Astrocyte of the hippocampus (primary cell): ENCODE results near the gene TMIGD1.
A peak's percentile ranks its signal among the peaks of the same experiment; 100 is the strongest.
"Not testable (repeated sequence)": the region's sequence is repeated elsewhere in the genome, so short reads cannot be mapped to it uniquely, and the experiment has no call there.

Experiments used
- DNase-seq: peaks from one replicate; pipeline ENCODE4 v3.0.0; 2011; ENCODE audit warnings: low read depth, low spot score

The TMIGD1 gene

DNA sequence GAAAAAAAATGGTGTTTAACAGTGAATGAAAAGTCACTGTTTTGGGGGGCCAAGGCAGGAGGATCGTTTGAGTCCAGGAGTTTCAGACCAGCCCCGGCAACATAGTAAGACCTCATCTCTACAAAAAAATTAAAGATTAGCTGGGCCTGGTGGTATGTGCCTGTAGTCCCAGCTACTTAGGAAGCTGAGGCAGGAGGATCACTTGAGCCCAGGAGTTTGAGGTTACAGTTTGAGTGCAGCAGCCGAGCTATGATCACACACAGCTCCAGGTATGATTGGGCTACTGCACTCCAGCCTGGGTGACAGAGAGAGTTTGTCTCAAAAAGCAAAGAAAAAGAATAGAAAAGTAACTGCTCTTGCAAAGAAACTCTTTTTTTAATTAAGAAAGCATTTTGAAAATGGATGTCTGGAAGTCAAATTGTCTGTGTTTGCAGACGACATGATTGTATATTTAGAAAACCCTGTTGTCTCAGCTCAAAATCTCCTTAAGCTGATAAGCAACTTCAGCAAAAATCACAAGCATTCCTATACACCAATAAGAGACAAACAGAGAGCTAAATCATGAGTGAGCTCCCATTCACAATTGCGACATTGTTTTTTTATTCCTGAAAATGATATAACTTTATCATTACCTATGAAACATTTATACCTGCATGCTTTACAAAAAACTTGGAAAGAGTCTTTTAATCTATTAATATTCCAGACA, 24.4 kb upstream of the TMIGD1 start:
- no peak for DNase-seq

- no peak for DNase-seq
These were observed 23.6 kb upstream of the TMIGD1 start for GRCh38 chr17:30357476-30357875.

GRCh38 chr17:30354701-30355100, 20.8 kb upstream of the TMIGD1 start:
- no peak for DNase-seq

DNA sequence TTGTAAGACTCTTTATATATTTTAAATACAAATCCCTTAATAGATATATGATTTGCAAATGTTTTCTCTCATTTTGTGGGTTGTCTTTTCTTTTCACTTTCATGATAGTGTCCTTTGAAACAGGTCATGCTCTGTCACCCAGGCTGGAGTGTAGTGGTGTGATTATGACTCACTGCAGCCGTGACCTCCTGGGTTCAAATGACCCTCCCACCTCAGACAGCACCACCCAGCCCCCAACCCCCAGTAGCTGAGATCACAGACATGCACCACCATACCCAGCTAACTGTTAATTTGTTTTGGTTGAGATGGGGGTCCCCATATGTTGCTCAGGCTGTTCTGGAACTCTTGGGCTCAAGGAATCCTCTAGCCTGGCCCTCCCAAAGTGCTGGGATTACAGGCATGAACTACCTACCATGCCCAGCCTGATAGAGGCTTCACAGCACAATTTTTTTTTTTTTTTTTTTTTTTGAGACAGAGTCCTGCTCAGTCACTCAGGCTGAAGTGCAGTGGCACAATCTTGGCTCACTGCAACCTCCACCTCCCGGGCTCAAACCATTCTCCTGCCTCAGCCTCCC, 18.5 kb upstream of the TMIGD1 start:
- no peak for DNase-seq

DNA sequence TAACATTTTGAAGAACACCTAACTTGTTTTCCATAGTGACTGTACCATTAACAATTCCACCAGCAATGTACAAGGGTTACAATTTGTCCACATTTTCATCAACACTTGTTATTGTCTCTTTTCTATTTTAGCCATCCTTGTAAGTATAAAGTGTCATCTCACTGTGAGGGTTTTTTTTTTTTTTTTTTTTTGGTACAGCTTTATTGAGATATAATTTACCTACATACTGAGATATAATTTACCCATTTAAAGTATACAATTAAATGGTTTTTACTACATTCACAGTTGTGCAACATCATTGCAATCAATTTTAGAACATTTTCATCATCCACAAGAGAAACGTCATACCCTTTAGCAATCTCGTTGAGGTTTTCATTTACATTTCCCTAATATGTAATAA, 17.9 kb upstream of the TMIGD1 start:
- no peak for DNase-seq

- not testable (repeated sequence) for DNase-seq
These were observed 17.4 kb upstream of the TMIGD1 start for GRCh38 chr17:30351263-30351662.

GRCh38 chr17:30349252-30349651, 15.4 kb upstream of the TMIGD1 start:
- DNase-seq = no peak

GRCh38 chr17:30347488-30347887, 13.6 kb upstream of the TMIGD1 start:
- no peak for DNase-seq

GRCh38 chr17:30346221-30346795, 12.5 kb upstream of the TMIGD1 start:
- DNase-seq = no peak

DNA sequence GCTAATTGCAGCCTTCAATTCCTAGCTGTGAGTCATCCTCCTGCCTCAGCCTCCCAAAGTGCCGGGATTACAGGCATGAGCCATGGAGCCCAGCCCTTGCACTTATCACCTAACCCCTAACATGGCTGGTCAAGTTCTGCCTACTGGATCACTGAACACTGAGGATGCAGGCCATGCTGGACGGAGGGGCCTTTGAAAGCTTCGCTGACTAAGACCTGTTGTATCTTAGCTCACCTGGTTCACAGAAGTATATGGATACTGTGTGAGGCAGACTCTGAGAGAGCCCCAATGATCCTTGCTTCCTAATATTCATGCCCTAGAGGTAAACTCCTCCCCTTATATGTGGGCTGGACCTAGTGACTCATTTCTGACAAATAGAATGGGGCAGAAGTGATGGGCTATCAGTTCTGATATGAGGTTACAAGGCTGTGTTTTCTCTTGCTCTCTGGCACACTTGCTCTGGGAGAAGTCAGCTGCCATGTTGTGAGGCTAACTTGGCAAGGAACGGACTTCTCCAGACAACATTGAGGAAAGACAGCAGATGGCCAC, 11.7 kb upstream of the TMIGD1 start:
- DNase-seq = no peak

DNA sequence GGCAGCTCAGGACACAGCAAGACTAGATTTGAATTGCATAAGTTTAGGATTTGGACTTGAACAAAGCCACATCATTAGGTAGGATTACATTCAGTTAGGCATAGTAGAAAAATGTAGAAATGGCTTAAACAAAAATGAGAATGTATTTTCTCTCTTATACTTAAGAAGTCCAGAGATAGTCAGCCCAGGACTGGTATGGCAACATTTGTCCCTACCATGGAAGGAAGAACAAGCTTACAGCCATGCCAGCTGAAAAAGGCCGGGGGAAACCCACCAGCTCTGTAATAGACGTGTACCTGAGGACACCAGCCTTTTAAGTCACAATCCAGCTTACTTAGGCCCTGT, 11.2 kb upstream of the TMIGD1 start:
- no peak for DNase-seq

GRCh38 chr17:30344283-30345088, 10.6 kb upstream of the TMIGD1 start:
- peak; percentile 42 for DNase-seq

- DNase-seq = no peak
These were observed 9.9 kb upstream of the TMIGD1 start for GRCh38 chr17:30343796-30344195.

GRCh38 chr17:30343244-30343643, 9.4 kb upstream of the TMIGD1 start:
- DNase-seq = not testable (repeated sequence)

DNA sequence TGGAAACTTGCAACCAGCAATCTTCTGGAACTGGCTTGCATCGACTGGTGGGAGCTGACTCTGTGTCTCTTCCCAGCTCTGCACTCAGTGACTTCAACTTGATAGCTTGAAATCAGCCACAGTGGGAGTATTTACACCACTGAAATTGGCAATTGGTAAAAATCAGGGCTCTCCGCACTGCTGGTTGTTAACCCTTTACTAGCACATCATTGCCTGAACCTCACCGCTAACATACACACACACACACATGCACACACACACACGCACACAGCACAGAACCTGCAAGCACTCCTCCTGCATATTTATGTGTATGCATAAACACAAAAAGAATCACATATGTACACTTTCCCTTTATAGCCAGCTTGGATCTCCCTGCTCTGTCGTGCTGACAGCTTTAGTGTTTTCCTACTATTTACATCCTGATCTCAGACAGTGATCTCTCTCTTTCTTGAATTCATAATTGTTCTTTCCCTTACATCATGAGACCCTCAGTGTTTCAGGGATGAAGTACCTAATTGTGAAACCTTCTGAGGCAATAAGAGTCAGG, 7.9 kb upstream of the TMIGD1 start:
- DNase-seq = no peak

GRCh38 chr17:30340801-30341356, 7.0 kb upstream of the TMIGD1 start:
- peak; percentile 50 for DNase-seq

DNA sequence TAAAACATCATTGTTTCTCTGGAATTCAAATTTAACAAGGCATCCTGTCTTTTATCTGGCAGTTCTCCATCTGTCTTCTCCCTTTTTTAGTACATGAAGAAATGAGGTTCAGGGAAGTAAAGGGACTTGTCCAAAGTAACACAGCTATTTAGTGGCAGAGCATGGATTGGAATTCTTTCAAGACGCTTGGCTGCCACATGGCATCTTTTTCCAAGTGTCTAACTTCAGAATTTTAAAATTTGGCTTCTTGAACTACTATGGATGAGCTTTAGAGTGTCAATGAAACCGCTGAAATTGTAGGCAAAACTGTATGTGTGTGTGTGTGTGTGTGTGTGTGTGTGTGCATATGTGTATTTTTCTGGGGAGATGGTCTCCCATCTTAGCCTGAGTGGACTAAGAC, 5.2 kb upstream of the TMIGD1 start:
- DNase-seq = no peak

DNA sequence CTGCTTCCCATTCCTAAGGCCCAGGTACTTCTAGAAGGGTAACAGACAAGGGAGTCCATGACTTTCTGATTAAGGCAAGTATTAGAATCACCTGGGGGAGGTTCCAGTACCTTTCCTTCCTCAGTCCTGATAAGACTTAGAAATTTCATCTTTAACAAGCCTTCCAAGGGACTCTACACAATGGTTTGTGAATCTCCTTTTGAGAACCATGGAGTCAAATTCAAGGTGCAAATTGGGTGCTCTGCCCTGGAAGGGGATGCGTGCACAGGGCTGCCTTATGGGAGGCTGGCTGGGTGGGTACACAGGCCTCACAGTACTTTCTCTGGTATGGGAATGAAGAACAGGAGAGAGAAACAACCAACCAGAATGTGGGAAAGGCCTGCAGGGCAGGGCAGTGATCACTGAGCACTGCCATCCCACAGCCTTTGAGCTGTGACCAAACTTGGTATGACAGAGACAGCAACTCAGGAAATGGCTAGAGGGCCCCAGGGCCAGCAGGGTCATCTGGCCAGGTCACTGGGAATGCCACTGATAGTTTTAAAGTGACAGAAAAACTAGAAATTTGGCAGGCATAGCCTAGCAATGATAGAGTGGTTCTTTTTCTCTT, 3.6 kb upstream of the TMIGD1 start:
- no peak for DNase-seq

DNA sequence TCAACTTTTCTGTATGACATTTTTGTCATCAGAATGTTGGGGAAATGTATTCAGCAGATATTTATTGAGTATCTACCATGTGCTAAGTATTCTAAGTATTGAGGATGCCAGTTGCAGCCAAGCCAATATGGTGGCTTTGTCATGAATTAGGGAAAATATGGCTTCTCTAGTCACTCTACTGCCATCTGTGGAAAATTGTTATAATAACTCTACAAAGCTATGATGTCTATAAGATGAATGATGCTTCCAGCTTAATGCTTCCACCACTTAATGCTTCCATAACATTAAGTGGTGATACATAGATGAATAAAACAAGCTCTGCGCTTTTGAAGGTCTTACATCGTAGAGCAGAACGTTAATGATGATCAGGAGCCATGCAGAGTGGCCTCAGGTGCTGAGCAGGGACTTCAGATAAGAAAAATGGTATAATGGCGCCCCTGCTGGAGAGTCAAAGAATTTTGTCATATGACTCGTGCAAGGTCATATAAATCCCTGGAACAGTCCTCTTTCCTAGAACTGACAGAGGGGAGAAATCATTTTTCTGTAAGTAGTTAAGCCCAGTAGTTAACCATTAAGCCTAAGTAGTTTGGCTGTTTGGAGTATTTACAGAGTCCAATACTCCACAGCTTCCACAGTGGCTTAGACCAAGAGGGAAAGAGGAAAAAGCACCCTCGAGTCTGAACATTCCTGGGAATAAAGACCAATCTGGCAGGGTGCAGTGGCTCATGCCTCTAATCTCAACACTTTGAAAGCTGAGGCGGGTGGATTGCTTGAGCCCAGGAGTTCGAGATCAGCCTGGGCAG, 2.7 kb upstream of the TMIGD1 start:
- peak; percentile 57 for DNase-seq

DNA sequence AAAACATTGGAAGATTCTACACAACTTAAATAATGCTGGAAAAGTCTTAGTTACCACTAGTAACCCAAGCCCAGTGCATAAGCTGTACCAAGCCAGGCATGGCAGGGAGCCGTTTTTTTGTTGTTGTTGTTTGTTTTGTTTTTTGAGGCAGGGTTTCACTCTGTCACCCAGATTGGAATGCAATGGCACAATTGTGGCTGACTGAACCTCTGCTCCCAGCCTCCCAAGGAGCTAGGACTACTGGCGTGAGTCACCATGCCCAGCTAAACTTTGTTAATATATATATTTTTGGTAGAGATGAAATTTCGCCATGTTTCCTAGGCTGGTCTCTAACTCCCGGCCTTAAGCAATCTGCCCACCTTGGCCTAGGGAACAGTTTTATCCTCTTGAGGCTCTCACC, 564 bp upstream of the TMIGD1 start:
- DNase-seq = peak; percentile 42
